HG02943 (cell line): Measurements from ENCODE around the gene FGFBP1.

Source experiments
- ATAC-seq: cut with Tn5 transposase; IDR thresholded peaks from one replicate; pipeline ENCODE4 v1.9.1; 2021; ENCODE audit warnings: mild to moderate bottlenecking, low read depth, moderate library complexity; ENCODE audit not compliant: unreplicated experiment

The FGFBP1 gene

GRCh38 chr4:15914291-15914690 lies 24.2 kb downstream of the FGFBP1 start:
- no peak for ATAC-seq

- no peak for ATAC-seq
Measured at GRCh38 chr4:15913631-15913970, 24.9 kb downstream of the FGFBP1 start.

DNA sequence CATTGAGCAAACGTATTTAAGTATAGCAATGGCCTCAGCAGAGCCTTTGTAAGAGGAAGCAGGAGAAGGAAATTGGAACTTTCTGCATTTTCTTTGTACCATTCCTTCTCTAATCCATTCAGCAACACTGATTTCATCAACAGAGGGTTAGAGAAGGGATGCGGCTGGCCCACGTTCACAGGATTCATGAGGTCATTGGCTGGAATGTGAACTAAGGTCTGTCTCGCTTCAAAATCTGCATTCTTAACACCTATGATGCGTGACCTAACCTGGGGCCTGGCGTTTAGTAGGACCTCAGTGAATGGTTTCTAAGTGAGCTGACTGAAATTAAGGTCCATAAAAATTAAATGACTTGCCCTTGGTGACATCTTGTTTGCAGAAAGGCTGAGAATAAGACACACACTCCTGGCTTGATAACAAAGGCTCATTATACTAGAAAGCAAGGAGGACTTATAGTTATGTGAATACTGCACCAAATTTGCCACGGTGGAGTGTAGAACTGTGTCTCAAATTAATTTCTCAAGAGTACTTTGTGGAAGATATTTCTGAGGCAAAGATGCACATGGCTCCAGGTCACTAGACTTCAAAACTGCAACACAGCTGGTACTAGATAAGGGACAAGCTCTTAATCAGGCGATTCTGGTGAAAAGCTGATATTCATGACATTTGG lies 25.4 kb downstream of the FGFBP1 start:
- no peak for ATAC-seq

DNA sequence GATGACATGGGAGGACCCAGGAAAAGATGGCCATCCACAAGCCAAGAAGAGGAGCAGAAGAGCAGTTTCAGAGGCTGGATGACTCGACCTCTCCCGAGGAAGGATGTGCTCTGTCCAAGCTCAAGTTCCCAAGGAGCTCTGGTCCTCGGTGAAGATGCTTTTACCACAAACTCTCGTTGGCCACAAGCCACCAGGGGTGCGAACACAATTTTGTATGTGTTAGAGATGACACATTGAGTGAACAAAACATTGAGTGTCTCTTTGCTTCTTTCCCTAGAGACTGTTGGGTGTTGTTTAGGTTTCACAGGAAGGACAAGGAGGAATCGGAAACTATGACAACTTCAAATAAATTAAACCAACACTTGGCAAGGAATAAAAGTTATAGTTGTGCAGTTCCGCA lies 26.3 kb downstream of the FGFBP1 start:
- ATAC-seq, result no peak

DNA sequence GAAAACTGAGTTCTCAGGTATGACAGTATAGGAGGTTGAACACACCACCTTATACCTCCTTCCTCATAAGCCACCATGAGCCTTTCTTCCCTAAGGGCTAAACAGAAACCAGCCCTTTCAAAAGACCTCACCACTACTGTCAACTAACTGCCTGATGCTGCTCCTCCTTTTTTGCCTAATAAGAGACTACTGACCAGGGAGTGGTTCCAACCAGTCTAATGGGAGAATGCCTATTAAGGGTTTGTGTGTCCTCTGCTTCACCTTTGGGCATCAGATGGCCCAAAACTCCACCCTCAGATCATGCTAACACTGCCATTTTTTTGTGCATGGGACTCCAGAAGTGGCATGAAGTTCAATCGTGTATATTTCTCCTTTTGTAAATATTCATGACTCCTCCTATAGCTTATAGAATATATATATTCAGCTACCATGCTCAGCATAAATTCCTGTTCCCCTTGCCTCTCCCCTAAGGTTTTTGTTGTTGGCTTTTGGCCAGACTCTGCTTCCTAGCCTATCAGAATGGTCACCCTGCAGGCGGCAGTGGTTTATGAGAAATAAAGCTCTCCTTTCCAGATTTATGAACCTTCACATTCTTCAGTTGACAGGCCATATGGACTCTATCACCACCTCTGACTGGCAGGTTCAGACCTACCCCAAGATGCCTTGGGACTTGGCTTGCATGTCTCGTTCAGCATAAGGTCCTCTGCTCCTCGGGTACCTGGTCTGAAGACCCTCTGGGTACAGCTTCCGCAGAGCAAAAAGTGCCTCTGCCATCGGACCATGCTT lies 28.2 kb downstream of the FGFBP1 start:
- no peak for ATAC-seq

GRCh38 chr4:15907430-15907829 lies 31.1 kb downstream of the FGFBP1 start:
- ATAC-seq, result no peak

DNA sequence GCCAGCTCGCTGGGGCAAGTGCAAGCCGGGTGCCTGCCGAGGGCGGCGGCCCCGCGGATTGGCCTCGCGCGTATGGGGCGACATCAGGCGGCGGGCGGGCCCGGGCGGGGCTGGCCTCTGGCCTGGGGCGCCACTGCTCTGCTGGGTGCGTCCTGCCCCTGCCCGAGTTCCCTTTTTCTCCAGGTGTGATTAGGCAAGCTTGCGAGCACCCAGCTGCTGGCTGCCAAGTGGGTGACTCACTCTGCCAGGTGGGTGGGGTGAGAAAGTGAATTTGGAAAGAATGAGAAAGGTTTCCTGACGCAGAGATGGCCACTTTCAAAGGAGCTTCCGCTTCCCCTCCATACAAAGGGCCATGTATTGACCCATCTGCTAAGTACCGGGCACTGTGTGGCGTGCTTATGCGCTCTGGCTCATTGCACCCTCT lies 32.5 kb downstream of the FGFBP1 start:
- no peak for ATAC-seq

DNA sequence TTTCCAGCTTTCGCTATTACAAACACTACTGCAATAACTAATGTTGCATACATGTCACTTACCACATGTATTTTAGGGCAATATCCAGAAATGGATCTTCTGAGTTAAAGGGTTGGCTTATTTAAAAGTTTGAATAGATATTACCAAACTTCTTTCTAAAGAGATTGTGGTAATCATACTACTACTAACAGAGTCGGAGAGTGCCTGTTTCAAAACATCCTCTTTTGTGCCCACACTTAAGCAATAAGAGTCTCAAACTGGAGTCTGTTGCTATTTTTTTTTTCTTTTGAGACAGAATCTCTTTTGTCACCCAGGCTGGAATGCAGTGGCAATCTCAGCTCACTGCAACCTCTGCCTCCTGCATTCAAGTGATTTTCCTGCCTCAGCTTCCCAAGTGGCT lies 35.8 kb downstream of the FGFBP1 start:
- ATAC-seq, result no peak

- no peak for ATAC-seq
Measured at GRCh38 chr4:15901998-15902397, 36.5 kb downstream of the FGFBP1 start.

DNA sequence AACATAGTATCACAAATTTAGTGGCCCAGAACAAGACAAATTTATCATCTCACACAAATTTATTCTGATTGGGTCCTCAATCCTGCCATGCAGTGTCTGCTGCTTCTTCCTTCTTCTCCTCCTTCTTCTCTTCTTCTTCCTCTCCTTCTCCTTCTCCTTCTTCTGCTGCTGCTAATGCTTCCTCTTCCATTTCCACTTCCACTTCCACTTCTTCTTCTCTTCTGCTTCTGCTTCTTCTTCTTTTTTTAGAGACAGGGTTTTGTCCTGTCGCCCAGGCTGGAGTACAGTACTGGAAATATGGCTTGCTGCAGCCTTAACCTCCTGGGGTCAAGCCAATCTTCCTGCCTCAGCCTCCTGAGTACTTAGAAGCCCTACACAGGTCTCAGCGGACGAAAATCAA lies 37.5 kb downstream of the FGFBP1 start:
- no peak for ATAC-seq

DNA sequence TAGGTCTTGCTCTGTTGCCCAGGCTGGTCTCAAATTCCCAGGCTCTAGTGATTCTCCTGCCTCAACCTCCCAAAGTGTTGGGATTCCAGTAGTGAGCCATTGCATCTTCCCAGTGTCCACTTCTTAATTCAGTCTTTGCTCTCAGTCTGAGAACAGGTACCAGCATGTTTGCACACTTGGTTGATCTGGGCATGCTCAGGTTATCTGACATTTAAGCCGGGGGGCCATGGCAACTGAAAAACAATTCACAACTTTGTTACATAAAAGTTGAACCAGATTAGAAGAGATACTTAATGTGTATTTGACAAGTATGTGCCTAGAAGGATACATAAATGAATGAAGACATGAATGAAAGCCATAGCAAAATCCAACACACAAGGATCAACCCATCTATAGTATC lies 39.0 kb downstream of the FGFBP1 start:
- no peak for ATAC-seq

DNA sequence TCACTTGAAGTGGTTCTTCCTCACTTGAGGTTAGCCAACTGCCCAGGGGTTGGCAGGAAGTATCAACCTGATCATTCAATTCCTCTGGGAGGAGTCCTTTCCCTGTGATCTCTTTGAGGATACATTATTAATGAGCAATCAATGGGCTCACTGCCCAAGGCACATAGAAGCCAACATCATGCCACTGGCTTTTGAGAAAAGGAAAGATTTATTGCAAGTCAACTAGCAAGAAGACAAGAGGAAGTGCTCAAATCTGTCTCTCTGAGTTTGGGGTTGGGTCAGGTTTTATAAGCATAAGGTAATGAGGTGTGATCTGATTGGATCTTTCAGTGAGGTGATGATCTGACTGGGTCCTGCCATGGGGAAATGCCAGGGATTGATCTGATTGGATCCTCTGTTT lies 39.6 kb downstream of the FGFBP1 start:
- ATAC-seq, result no peak

GRCh38 chr4:15897577-15897976 lies 41.0 kb downstream of the FGFBP1 start:
- ATAC-seq, result no peak

DNA sequence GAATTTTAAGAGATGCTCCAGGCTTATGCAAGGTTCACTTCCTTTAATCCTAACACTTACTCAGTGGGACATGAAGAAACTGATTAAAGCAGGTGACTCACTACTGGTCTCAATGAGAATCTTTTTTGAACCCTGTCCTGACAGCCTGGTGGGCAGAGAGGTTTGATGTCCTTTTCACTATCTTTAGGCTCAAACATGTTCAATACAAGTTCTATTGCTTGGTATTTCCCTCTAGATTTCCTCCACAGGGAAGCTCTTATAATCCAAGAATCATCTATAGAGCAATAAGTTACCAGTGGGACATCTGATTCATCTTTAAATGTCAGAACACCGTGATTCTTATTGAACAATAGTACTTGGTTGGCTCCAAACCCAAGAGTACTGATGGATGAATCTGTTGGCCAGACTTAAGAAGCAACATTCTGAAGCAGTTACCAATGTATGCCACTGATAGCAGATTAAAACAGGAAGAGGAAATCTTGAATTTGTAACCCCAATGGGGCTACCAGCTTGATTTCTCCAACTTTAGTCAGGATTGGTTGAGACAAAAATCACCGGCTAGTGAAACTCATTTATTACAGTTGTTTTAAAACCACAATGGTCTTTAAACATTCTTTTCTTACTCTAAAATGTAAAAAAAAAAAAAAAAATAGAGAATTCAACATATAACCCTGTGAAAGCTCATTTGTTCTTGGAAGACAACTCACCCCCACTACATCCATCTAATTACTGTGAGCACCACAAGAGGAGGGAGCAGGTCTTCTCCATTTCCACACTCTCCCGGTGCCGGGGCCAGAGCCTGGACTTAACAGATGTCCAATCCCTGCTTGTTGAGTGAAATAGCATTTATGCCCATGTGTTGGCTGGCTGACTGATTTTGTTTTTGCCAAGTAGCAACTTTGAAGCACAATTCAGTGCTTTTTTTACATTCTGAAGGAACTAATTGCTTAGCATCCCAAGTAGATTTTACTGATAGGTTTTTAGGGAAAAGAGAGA lies 43.3 kb downstream of the FGFBP1 start:
- ATAC-seq, result no peak

DNA sequence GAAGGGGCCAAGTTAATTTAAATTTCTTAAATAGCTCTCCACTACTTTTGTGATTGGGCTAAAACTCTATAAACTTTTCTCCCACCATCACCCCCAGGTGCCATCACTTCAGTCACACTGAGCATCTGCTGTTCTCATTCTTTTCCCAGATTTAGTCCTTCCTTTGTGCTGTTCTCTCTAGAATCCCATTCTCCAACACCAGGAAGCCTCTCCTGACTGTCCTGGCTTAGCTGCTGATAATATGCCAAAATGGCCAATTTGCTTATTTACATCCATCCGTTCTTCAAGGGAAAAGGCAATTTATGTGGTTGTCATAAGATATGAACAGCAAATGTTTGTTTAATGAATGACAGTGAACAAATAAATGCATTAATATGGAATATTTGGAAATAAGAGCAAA lies 44.1 kb downstream of the FGFBP1 start:
- ATAC-seq, result no peak

DNA sequence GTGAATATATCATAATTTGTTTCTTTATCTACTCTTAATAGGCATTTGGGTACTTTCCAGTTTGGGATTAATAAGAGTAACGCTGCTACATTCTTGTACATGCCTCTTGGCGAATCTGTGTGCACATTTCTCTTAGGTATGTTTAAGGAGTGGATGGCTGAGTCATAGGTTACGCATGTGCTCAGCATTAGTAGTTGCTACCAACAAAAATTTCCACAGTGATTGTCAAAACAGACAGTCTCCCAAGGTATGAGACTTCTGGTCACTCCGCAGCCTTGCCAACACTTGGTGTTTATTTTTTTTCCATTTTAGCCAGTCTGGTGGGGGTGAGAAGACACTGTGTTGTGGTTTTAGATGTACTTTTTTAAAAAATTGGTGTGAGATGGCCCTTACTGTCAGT lies 44.6 kb downstream of the FGFBP1 start:
- ATAC-seq, result no peak

DNA sequence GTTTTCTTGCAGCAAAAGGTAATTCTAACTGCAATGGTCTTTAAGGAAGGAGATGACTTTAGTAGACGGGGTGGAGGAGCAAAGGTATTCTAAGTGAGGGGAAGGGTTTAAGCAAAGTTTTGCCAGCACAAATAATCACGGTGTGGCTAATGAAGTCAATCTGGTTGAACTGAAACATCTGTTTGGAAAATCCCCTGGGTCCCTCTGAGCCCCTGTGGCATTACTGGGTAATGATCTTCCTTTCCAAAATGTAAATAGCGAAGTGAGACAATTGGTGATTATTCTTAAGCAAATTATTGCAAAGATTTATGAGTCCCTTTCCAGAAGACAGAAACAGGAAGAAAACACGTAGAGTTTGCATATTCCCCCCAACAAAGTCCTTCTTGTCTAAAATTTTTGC lies 47.2 kb downstream of the FGFBP1 start:
- peak; percentile 84 for ATAC-seq

DNA sequence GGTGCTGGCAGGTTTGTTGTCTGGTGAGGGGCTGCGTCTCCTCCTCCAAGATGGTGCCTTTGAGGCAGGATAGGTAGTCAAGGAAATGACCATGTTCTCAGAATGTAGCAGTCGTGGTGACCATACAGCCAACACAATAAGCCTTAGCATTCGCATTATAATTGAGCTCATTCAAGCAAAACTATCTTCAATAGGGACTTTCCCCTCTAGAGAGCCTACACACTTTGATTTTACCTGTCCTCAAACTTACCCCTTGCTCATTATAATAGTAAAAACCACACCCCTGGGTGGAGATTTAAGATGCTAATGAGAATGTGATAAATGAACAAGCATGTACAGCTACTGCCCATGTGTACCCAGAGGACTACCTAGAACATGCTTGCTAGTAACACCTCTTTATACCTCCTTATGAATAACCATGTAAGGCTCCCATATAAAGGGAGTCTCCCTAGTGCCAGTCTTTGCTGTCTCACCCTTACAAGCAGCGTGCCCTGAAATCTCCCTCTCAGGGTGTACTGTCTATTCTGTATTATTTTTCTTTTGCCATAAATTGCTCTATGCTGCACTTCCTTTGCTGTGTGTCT lies 48.2 kb downstream of the FGFBP1 start:
- no peak for ATAC-seq

DNA sequence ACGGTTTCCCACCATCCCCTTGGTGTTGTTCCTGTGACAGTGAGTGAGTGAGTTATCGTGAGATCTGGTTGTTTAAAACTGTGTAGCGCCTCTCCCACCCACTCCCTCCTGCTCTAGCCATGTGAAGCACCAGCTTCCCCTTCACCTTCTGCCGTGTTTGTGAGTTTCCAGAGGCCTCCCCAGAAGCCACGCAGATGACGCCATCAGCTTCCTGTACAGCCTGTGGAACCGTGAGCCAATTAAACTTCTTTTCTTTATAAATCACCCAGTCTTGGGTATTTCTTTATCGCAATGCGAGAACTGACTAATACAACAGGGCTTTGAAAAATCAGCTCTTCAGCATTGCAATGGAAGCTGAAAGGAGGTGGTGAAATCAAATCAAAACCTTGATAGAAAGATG lies 50.0 kb downstream of the FGFBP1 start:
- no peak for ATAC-seq
